SK-N-SH treated with all-trans-retinoic acid at 6 μM for 48 hours (cell line): ENCODE results near the gene CRKL.

Source experiments
- ATAC-seq: fragments of 200-7000 bp; cut with Tn5 transposase; 3 replicates; pipeline ENCODE4 v1.9.1; 2020; ENCODE audit warnings: mild to moderate bottlenecking, moderate library complexity
- ARNTL ChIP-seq: fragments of 450-650 bp; formaldehyde crosslinking; IDR thresholded peaks from 2 replicates; pipeline ENCODE4 v1.5.0; 2020; ENCODE audit warnings: low read depth, mild to moderate bottlenecking, moderate library complexity, borderline replicate concordance
- BACH2 ChIP-seq: fragments of 250-450 bp; sonication (Bioruptor Pico); IDR thresholded peaks from 2 replicates; pipeline ENCODE4 v1.9.0; 2021; ENCODE audit warnings: mild to moderate bottlenecking, borderline replicate concordance
- CSDC2 ChIP-seq: fragments of 250-450 bp; sonication (Bioruptor Pico); IDR thresholded peaks from 2 replicates; pipeline ENCODE4 v1.5.0; 2020; ENCODE audit warnings: mild to moderate bottlenecking, moderate library complexity
- CSRNP3 ChIP-seq: fragments of 250-450 bp; sonication (Bioruptor Pico); IDR thresholded peaks from 2 replicates; pipeline ENCODE4 v1.5.1; 2021; ENCODE audit warnings: mild to moderate bottlenecking, moderate library complexity
- ESRRG ChIP-seq: fragments of 250-450 bp; sonication (Bioruptor Pico); IDR thresholded peaks from 2 replicates; pipeline ENCODE4 v1.6.1; 2021; ENCODE audit warnings: mild to moderate bottlenecking
- ISL1 ChIP-seq: fragments of 250-450 bp; sonication (Bioruptor Pico); IDR thresholded peaks from 2 replicates; pipeline ENCODE4 v2.1.2; 2022; ENCODE audit warnings: mild to moderate bottlenecking, moderate library complexity
- OSR1 ChIP-seq: fragments of 250-450 bp; sonication (Bioruptor Pico); IDR thresholded peaks from 2 replicates; pipeline ENCODE4 v1.8.0; 2022; ENCODE audit warnings: moderate library complexity, mild to moderate bottlenecking, inconsistent platforms
- PATZ1 ChIP-seq: fragments of 250-450 bp; sonication (Bioruptor Pico); IDR thresholded peaks from 2 replicates; pipeline ENCODE4 v1.8.0; 2020; ENCODE audit warnings: mild to moderate bottlenecking, moderate library complexity, borderline replicate concordance
- POU6F1 ChIP-seq: fragments of 250-450 bp; sonication (Bioruptor Pico); IDR thresholded peaks from 2 replicates; pipeline ENCODE4 v1.8.0; 2021; ENCODE audit warnings: low read depth, mild to moderate bottlenecking, moderate library complexity, borderline replicate concordance
- PPARA ChIP-seq: fragments of 250-450 bp; sonication (Bioruptor Pico); IDR thresholded peaks from 2 replicates; pipeline ENCODE4 v1.5.0; 2020; ENCODE audit warnings: mild to moderate bottlenecking, borderline replicate concordance
- RARB ChIP-seq: fragments of 250-450 bp; sonication (Bioruptor Pico); IDR thresholded peaks from 2 replicates; pipeline ENCODE4 v1.8.0; 2021; ENCODE audit warnings: mild to moderate bottlenecking, moderate library complexity
- TCF4 ChIP-seq: fragments of 250-450 bp; sonication (Bioruptor Pico); IDR thresholded peaks from 2 replicates; pipeline ENCODE4 v1.8.0; 2021; ENCODE audit warnings: mild to moderate bottlenecking, moderate library complexity, borderline replicate concordance
- TSHZ2 ChIP-seq: fragments of 250-450 bp; sonication (Bioruptor Pico); IDR thresholded peaks from 2 replicates; pipeline ENCODE4 v1.5.0; 2020; ENCODE audit warnings: mild to moderate bottlenecking, moderate library complexity
- ZC3H10 ChIP-seq: fragments of 250-450 bp; sonication (Bioruptor Pico); IDR thresholded peaks from 2 replicates; pipeline ENCODE4 v1.5.1; 2021; ENCODE audit warnings: mild to moderate bottlenecking, moderate library complexity
- ZNF565 ChIP-seq: fragments of 450-650 bp; formaldehyde crosslinking; conservative IDR thresholded peaks from 2 replicates; pipeline ENCODE4 v1.5.0; 2020; ENCODE audit warnings: low read depth, mild to moderate bottlenecking, moderate library complexity
- ZNF8 ChIP-seq: fragments of 450-650 bp; formaldehyde crosslinking; IDR thresholded peaks from 2 replicates; pipeline ENCODE4 v1.5.0; 2020; ENCODE audit warnings: mild to moderate bottlenecking, moderate library complexity

CRKL gene

GRCh38 chr22:20964090-20964798, 47.0 kb downstream of the CRKL start (continued):
- no peak for TF ChIP-seq TSHZ2
- TF ChIP-seq CSDC2 (CRISPR knock-in tag) = no peak
- no peak for TF ChIP-seq TCF4 (CRISPR knock-in tag)
- no peak for TF ChIP-seq ZNF565
- no peak for TF ChIP-seq ZNF8 (CRISPR knock-in tag)
- TF ChIP-seq ZC3H10 (CRISPR knock-in tag) = no peak

GRCh38 chr22:20964799-20965103, 47.5 kb downstream of the CRKL start:
- TF ChIP-seq ARNTL (no peak), CSDC2 (CRISPR knock-in tag) (no peak), PPARA (CRISPR knock-in tag) (no peak), BACH2 (no peak), PATZ1 (CRISPR knock-in tag) (no peak), POU6F1 (CRISPR knock-in tag) (no peak), CSRNP3 (no peak), RARB (CRISPR knock-in tag) (no peak)
- ATAC-seq = no peak

- peak; percentile 13; the same call in 1 of the 3 replicates for ATAC-seq
- TF ChIP-seq TCF4 (CRISPR knock-in tag) (no peak), ISL1 (CRISPR knock-in tag) (no peak), ESRRG (CRISPR knock-in tag) (no peak), POU6F1 (CRISPR knock-in tag) (no peak), OSR1 (no peak), BACH2 (no peak), TSHZ2 (no peak), ZNF565 (no peak)
Measured at GRCh38 chr22:20965104-20965887, 48.1 kb downstream of the CRKL start.
